Right lobe of liver (tissue), 6 donors: ENCODE data around the gene ZNF740. TPM values are rescaled to one million over a fixed set of nuclear protein-coding genes. Genes with fewer than 3 reads are reported as not detected.
A peak's percentile ranks its signal among the peaks of the same experiment; 100 is the strongest.

Experiments
- ATAC-seq, 4 donors: fragments of 200-7000 bp; cut with Tn5 transposase; one replicate each; pipeline ENCODE4 v1.9.1; 2020; ENCODE audit warnings: mild to moderate bottlenecking in 4 of 4, moderate library complexity in 4 of 4
- DNase-seq, 3 donors: peaks; one replicate each; pipeline ENCODE4 v3.0.0-alpha.2; 2020
- H3K27ac ChIP-seq, 3 donors: fragments of 200-600 bp; one replicate each; pipeline ENCODE4 v1.8.0; 2022
- H3K27me3 ChIP-seq, 2 donors: fragments of 200-600 bp; one replicate each; pipeline ENCODE4 v1.8.0; 2022
- H3K36me3 ChIP-seq, 4 donors: fragments of 200-600 bp; sonication (generic) in 1 of 4; one replicate each; pipeline versions ENCODE4 v1.5.1 to v1.8.0; 2017 to 2022; ENCODE audit warnings: control low read depth in 1 of 4
- H3K4me1 ChIP-seq, 4 donors: fragments of 200-600 bp; sonication (generic) in 1 of 4; one replicate each; pipeline versions ENCODE4 v1.5.1 to v1.8.0; 2017 to 2022; ENCODE audit warnings: control low read depth in 1 of 4
- H3K4me3 ChIP-seq, 3 donors: fragments of 200-600 bp; one replicate each; pipeline ENCODE4 v1.8.0; 2022
- H3K9me3 ChIP-seq, 4 donors: fragments of 200-600 bp; sonication (generic) in 1 of 4; one replicate each; pipeline versions ENCODE4 v1.5.1 to v1.8.0; 2017 to 2022; ENCODE audit warnings: control low read depth in 1 of 4
- POLR2A ChIP-seq: fragments of 450-650 bp; IDR thresholded peaks from one replicate; pipeline ENCODE4 v1.6.1; 2017; ENCODE audit warnings: antibody characterized with exemption, mild to moderate bottlenecking
- WGBS: methylation state at CpG from one replicate; pipeline ENCODE4 v1.1.6; 2018; ENCODE audit warnings: low coverage, low lambda C conversion rate; ENCODE audit not compliant: insufficient coverage; ENCODE audit errors: missing lambda C conversion rate; 5-methylcytosine and 5-hydroxymethylcytosine counted together
- intact Hi-C, 2 donors: fragments of 100-400 bp; cut with DNase I; formaldehyde crosslinking; loops; one replicate each; pipeline versions ENCODE4 v1.11.2 to v1.14.1; 2022
- long read RNA-seq: library from polyadenylated mRNA; unstranded; transcript quantifications from one replicate; pipeline ENCODE4 v2.0.0, GENCODE V29; 2019
- total RNA-seq, 6 experiments: library from RNA; depleted of rRNA in 2 of 6; stranded (reverse); fragments of >200 nt in 2 of 6; fragmentation: NEBNext Ultra II Directional in 3 of 6; extraction: Animal tissue kit (Norgen Biotek cat#: 25700) in 3 of 6; gene quantifications; one replicate each; pipeline versions ENCODE4 v1.1.0 to v1.2.4, GENCODE V29; 2016 to 2023
- TF ChIP-seq, protein P1 (sequence below), 4 donors: fragments of 200-600 bp in 3 of 4; fragments of 450-650 bp in 1 of 4; IDR thresholded peaks; one replicate each; pipeline versions ENCODE4 v1.5.1 to v1.8.0; 2016 to 2022; ENCODE audit warnings: antibody characterized with exemption in 4 of 4, mild to moderate bottlenecking in 2 of 4
- donor health status: DM: no; HTN: yes; CAD: no.
- donor health status: DM: no; HTN: no; CAD: no.
- donor health status: DM: no; HTN: no; CAD: no.
- donor health status: DM: no; HTN: yes; CAD: no.
- donor health status: DM: no; HTN: yes; CAD: no.

ZNF740 gene, protein sequence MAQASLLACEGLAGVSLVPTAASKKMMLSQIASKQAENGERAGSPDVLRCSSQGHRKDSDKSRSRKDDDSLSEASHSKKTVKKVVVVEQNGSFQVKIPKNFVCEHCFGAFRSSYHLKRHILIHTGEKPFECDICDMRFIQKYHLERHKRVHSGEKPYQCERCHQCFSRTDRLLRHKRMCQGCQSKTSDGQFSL
- 10 to 100 TPM in 5 of 6 experiments, 1 to 10 TPM in 1; 5.5 to 24.4 (median 19.2) TPM for total RNA-seq
- long read RNA-seq, partial matches to known transcripts = 0 of 2 reads
- long read RNA-seq, other reads (novel, unspliced or antisense) = 2 of 2 reads

DNA sequence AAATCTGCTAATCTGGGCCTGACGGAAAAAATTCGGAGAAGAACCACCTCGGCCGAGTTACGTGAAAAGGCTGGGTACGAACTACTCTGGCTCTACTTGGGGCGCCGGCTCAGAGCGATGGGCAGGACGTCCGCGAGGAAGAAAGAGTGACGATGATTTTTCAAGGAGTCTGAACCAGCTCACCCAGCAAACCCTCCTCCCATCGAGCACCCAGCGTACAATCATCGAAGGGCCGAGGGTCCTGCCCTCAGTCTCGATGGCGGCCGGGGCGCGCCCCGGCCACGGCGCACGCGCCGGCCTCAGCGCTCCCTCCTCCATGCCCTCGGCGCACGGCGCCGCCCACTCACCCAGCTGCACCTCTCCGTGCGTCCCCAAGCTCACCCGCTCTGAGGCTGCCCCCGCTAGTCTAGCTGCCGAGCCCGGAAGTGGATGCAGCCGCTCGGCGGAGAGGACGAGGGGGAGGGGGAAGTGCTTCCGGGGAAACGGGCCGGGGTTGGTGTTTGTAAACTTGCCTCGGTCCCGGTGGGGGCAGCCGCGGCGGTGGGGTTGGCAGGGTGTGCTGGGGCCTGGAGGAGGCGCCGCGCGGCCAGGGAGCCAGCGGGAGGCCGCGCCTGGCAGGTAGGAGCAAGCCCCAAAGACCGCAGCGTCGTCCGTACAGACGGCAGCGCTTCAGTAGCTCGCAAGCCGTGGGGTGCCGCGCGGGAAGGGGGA, at the start of gene ZNF740, which contains the start of gene CSAD:
ZNF740 (plus strand) TSS at position 503 of the 711 bp plus-strand sequence. CDS start 1,262 bp downstream, outside the sequence.
CSAD (minus strand) TSS at position 706 of the 711 bp plus-strand sequence. CDS start 7,455 bp downstream, outside the sequence.
- no peaks in the 10 kb centered on the region for H3K27me3 ChIP-seq
- peaks cover 0 to 25% (median 2%) of the 10 kb centered on the region in 4 donors for H3K36me3 ChIP-seq
- peak; percentile 83 for TF ChIP-seq POLR2A
- TF ChIP-seq, protein P1, sequence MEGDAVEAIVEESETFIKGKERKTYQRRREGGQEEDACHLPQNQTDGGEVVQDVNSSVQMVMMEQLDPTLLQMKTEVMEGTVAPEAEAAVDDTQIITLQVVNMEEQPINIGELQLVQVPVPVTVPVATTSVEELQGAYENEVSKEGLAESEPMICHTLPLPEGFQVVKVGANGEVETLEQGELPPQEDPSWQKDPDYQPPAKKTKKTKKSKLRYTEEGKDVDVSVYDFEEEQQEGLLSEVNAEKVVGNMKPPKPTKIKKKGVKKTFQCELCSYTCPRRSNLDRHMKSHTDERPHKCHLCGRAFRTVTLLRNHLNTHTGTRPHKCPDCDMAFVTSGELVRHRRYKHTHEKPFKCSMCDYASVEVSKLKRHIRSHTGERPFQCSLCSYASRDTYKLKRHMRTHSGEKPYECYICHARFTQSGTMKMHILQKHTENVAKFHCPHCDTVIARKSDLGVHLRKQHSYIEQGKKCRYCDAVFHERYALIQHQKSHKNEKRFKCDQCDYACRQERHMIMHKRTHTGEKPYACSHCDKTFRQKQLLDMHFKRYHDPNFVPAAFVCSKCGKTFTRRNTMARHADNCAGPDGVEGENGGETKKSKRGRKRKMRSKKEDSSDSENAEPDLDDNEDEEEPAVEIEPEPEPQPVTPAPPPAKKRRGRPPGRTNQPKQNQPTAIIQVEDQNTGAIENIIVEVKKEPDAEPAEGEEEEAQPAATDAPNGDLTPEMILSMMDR (IDR thresholded peaks at IDR 0.05) = no peak
- no peaks in the 10 kb centered on the region for H3K9me3 ChIP-seq
- H3K4me1 ChIP-seq = peaks cover 0 to 62% (median 29%) of the 10 kb centered on the region in 4 donors
- WGBS = 2% methylated on average over 14 of the region's 70 CpGs
- H3K27ac ChIP-seq = peak within 1 kb of the TSS; percentile 83 to 89 (median 87)
- intact Hi-C loops = no loop called here
- DNase-seq (peak; percentile 99), ATAC-seq (peak; percentile 95 to 98 (median 96))
- peak within 1 kb of the TSS; percentile 71 to 80 (median 76) for H3K4me3 ChIP-seq

DNA sequence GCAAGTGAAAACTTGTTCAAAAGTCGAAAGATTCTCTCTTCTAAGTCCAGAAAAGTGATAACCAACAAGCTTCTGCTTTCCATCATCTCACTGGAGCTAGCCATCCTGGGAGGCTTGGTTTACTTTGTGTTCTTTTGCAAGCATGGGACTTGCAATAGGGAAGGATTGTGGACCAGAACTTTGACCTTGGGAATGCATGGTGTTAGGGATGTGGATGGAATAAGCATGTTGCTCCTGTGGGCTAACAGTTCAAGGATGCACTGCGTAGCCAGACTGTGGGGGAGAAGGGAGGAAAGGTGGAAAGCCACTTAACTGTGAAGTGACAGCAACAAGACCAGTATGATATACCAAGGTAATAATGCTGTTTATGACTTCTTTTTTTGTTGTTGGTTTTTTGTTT, 48.7 kb upstream of the ZNF740 start:
- Histone ChIP-seq H3K27ac (no peak overlapping the region), H3K36me3 (no peaks in the 10 kb centered on the region), H3K4me3 (no peak overlapping the region), H3K9me3 (no peaks in the 10 kb centered on the region), H3K27me3 (no peaks in the 10 kb centered on the region), H3K4me1 (no peaks in the 10 kb centered on the region)
- TF ChIP-seq, protein P1 (IDR thresholded peaks at IDR 0.05) = no peak
- TF ChIP-seq POLR2A = no peak
- ATAC-seq (peak in 1 of 4 donors; percentile 66), DNase-seq (no peak)
- 36% methylated on average over 2 of the region's 2 CpGs for WGBS
- intact Hi-C loops = no loop called here

DNA sequence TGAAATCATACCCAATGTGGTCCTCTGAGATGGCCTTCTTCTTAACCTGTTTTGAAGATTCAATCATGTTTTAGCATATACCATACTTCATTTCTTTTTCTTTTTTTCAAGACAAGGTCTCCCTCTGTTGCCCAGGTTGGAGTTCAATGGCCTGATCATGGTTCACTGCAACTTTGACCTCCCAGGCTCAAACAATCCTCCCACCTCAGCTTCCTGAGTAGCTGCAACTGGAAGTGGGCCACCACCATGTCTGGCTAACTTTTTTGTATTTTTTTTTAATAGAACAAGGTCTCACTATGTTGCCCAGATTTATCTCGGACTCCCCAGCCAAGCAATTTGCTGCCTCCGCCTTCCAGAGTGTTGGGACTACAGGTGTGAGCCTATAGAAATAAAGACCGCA, 46.8 kb upstream of the ZNF740 start:
- WGBS = 71% methylated on average over 3 of the region's 3 CpGs
- ATAC-seq = peak in 2 of 4 donors; percentile 27 to 43
- no peak for DNase-seq

DNA sequence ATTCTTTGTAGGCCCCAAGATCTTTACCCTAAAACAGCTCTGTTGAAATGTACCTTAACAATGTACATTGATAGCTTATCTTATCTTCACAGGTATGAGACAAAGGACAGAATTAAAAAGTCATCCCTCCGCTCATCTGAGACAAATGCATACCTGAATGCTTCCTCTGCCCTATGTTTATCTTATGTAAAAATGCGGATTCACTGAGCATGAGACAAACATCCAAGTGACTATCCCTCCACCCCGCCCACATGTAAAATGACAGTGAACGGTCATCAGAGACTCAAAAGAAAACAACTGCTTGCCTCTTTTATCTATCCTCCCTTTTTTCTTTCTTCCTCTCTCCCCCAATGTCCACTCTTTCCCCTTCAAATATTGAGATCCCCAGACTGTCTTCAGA, 37.2 kb upstream of the ZNF740 start:
- no peak for ATAC-seq
- no peak overlapping the region for H3K27ac ChIP-seq
- H3K9me3 ChIP-seq = no peaks in the 10 kb centered on the region
- H3K4me3 ChIP-seq = no peak overlapping the region
- peaks cover 0 to 13% (median 3%) of the 10 kb centered on the region in 4 donors for H3K4me1 ChIP-seq
- no peak for DNase-seq
- WGBS = 93% methylated on average over 4 of the region's 4 CpGs
- intact Hi-C loops = no loop called here
- TF ChIP-seq, protein P1 (IDR thresholded peaks at IDR 0.05) = no peak
- TF ChIP-seq POLR2A = no peak
- H3K36me3 ChIP-seq = no peaks in the 10 kb centered on the region
- H3K27me3 ChIP-seq = no peaks in the 10 kb centered on the region

More for the DNA sequence above, 46.8 kb upstream of the ZNF740 start:
- no peak for TF ChIP-seq POLR2A
- TF ChIP-seq, protein P1 (IDR thresholded peaks at IDR 0.05) = no peak
- H3K27me3 ChIP-seq = no peaks in the 10 kb centered on the region
- no peak overlapping the region for H3K27ac ChIP-seq
- no peaks in the 10 kb centered on the region for H3K36me3 ChIP-seq
- H3K4me3 ChIP-seq = no peak overlapping the region
- H3K4me1 ChIP-seq = no peaks in the 10 kb centered on the region
- H3K9me3 ChIP-seq = no peaks in the 10 kb centered on the region
- intact Hi-C loops = no loop called here
